ENCODE measurements around the gene GRAMD2B.

GRAMD2B gene

DNA sequence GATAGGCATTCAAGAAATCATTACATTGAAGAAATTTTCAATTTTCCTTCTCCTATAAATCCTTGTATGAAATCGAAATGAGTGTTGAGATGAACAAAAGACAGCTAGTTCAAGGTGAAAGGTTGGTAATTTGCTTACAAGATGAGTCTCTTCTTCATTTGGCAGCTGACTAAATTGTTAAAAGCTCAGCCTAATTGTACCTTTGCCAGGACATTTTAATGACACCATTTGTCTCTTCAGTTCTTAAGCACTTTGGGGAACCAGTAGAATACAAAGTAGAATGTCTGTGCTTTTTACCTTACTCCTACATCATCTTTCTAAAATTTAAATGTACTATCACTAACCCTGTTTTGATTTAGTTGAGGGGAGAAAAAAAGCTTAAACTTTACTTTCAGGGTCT lies 59.4 kb downstream of the GRAMD2B start:
- no peak for DNase-seq

DNA sequence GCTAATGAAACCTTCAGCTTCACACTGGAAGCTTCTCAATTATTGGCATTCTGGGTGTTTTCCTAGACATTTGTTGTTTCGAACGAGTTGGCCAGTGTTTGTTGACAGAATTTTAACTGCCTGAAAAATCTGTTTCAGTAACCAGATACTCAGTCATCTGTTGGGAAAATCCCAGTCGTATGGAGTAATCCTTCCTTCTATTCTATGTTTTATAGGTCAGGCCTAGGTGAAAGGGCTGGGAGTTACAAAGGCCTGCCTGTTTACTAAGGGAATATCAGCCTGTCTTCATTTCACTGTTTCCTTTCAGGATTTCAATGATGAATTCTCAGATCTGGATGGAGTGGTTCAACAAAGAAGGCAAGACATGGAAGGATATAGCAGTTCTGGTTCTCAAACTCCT lies 59.9 kb downstream of the GRAMD2B start:
- no peak for DNase-seq

DNA sequence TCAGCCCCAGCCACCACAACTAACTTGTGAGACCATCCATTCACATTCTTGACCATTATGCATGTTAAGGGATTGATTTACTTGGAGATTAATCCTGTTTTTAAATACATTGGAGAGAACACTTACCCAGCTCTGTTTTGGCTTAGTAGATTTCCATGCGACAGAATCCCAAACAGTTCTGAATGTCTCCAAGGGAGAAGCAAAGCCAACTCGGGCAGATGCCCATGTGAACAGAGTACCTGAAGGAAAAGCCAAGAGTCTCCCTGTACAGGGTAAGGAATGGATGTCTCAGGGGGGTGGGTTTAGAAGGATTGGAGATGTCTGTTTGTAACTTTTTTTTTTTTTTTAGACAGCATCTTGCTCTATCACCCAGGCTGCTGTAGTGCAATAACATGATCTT lies 61.0 kb downstream of the GRAMD2B start:
- no peak for DNase-seq

GRCh38 chr5:126486332-126486731 lies 63.1 kb downstream of the GRAMD2B start:
- no peak for DNase-seq

DNA sequence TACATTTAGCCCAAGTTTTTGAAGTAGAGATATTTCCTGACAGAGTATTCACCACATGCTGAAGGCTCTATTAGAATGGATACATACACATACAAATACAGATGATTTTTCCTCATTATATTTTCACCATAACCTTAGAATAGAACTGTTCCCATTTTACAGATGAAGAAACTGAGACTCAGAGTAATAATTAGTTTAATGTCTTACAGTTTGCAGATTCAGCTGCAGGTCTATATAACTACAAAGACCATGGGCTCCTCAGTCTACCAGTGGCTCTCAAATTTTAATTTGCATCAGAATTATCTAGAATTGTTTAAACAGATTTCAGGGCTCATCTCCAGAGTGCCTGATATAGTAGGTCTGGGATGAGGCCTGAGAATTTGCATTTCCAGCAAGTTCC lies 64.4 kb downstream of the GRAMD2B start:
- DNase-seq: no peak

DNA sequence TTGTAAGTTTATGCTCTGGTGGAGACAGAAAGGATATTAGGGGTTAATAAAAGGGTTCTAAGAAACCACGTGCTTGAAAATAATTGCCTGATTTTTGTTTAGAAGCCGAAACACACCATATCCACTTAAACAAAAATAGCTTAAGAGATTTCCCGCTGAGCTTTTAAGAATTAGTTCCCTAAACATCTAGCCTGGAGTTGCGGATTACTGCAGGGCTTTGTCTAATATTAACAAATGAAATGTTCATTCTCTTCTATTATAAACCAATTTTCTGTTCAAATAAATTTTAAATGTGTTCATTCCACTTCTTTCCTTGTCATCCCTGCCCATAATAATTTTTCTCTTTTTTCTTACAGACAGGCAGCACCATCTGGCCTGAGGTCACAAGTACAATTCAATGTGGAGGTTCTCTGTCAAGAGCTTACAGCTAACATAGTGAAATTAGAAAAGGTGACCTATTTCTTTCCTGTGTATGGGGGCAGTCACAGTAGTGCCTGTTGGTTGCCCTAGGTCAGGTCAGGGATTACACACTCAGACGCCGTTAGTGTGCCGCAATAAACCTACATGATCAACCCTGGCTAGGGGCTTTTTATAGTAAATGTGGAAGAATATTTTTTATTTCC lies 65.3 kb downstream of the GRAMD2B start:
- no peak for DNase-seq

- DNase-seq: no peak
Measured at GRCh38 chr5:126490167-126490940, 67.1 kb downstream of the GRAMD2B start.

GRCh38 chr5:126492939-126493338 lies 69.7 kb downstream of the GRAMD2B start:
- DNase-seq: no peak

- no peak for DNase-seq
Measured at GRCh38 chr5:126494393-126494792, 71.2 kb downstream of the GRAMD2B start.

GRCh38 chr5:126497506-126497905 lies 74.3 kb downstream of the GRAMD2B start:
- no peak for DNase-seq

DNA sequence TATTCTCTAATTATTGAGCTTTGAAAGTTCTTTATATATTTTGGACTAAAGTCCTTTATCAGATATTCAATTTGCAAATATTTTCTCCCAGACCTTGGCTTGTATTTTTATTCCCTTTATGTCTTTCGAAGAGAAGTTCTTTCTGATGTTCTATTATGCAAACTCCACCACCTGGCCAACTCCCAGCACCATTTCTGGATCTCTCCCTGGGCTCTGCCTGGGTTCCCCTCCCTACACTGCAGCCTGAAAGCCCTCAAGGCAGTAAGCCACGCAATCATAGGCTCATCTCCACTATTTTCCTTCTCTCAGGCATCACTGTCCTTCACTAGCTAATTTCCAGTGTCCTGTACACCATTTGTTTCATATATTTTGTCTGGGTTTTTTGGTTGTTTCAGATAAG lies 76.1 kb downstream of the GRAMD2B start:
- DNase-seq: no peak

DNA sequence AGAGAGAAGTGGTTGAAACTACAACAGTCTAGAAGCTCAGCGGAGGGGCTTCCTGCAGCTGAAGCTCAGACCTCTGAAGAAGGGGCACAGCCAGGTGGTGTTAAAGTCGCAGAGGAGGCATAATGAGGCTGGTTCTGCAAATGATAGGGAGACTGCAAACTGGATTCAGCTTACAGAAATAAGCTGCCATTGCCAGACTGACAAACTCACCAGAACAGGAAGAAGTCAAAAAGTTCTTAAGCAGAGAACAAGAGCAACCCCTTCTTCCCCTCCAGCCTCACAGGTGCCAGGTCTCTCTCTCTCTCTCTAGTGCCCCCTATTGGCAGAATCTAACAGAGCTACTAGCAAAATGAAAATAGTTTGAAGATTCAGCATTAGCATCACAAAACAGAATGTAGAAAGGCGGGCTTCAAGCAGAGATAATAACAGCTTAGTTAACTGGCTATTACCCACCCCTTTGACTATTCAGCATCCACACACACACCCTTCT lies 76.7 kb downstream of the GRAMD2B start:
- DNase-seq: no peak

- no peak for DNase-seq
Measured at GRCh38 chr5:126501448-126501847, 78.2 kb downstream of the GRAMD2B start.

DNA sequence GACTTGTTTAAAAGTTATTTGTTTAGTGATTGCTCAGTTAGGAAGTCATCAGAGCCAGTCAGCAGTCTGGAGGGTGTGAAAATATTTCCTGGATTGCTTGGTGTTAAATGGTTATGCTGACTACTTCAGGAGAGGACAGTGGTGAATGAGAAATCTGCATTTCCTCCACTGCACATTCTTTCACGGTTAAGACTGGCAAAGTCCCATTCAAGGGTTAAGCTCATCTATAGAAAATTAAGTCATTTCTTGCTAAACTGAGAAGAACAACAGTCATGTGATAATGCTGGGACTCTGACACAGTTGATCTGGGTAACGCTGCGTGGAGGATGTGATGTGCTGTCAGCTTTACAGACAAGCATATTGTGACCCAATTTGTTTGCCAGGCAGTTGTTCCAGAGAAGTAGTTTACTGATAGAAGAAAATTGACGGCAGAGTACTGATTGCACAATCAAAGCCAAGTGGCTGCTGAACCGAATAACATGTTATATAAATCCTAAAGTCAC lies 80.4 kb downstream of the GRAMD2B start:
- DNase-seq: no peak

GRCh38 chr5:126506079-126506478 lies 82.9 kb downstream of the GRAMD2B start:
- no peak for DNase-seq

DNA sequence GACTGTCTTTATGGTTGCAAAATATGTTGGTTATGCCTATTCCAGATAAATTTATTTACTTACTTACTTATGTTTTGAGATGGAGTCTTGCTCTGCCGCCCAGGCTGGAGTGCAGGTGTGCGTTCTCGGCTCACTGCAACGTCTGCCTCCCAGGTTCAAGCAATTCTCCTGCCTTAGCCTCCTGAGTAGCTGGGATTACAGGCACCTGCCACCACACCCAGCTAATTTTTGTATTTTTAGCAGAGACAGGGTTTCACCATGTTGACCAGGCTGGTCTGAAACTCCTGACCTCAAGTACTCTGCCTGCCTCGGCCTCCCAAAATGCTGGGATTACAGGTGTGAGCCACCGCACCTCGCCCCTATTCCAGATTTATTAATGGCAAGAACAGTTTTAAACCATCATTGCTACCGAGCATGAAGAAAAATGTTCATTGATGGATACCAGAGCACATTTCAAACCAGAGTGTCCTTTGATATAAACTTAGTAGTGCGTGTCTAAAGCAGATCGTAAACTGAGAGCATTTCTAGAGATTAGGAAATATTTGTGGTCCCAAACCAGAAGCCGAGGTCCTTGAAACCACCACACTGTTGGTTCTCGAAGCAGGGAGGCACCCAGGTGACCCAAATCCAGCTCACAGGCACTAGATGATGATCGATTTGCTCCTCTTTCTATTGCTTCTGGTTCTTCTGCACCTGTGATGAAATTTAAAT lies 85.2 kb downstream of the GRAMD2B start:
- DNase-seq: no peak

- no peak for DNase-seq
Measured at GRCh38 chr5:126508962-126509279, 85.7 kb downstream of the GRAMD2B start.

DNA sequence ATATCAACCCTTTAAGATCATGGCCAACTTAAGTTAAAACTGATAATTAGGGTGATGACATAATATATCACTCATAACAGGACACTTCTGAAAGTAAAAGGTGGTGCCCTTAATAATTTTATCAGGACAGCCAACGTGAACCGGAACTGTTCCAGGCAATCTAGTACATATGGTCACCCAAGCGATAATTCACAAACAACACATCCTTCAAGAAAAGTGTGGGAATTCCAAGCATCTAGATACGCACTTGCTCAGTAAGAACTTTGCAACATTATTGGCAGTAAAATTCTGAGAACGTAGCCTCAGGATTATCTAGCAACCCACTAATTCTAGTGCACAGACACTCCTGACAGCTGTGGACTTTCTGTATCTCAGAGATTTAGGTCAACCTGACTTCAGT lies 86.1 kb downstream of the GRAMD2B start:
- DNase-seq: no peak

- DNase-seq: no peak
Measured at GRCh38 chr5:126511961-126512360, 88.8 kb downstream of the GRAMD2B start.

GRCh38 chr5:126512451-126512850 lies 89.2 kb downstream of the GRAMD2B start:
- DNase-seq: no peak

- no peak for DNase-seq
Measured at GRCh38 chr5:126513302-126513701, 90.1 kb downstream of the GRAMD2B start.

DNA sequence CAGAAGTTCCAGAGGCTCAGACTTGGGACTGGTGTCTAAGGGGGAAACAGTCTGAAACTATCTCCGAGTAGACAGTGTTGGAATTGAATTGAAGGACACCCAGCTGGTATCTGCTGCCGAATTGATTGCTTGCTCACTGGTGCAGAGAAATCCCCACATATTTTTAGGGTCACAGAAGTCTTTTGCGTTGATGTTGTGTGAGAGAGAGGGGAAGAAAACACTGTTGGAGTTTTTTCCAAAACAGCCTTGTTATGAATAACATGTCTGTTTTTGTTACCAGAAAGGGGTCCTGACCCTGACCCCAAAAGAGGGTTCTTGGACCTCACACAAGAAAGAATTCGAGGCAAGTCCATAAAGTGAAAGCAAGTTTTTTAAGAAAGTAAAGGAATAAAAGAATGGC lies 90.5 kb downstream of the GRAMD2B start:
- no peak for DNase-seq

DNA sequence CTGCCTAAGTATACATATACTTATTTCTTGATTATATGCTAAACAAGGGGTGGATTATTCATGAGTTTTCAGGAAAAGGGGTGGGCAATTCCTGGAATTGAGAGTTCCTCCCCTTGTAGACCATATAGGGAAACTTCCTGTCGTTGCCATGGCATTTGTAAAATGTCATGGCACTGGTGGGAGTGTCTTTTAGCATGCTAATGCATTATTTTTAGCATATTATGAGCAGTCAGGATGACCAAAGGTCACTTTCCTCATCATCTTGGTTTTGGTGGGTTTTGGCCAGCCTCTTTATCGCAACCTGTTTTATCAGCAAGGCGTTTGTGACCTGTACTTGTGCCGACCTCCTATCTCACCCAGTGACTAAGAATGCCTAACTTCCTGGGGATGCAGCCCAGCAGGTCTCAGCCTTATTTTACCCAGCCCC lies 90.9 kb downstream of the GRAMD2B start:
- DNase-seq: no peak

GRCh38 chr5:126514558-126515141 lies 91.4 kb downstream of the GRAMD2B start:
- no peak for DNase-seq
